ENCODE results near the gene BMP4. TPM values are rescaled to one million over a fixed set of nuclear protein-coding genes. Genes with fewer than 3 reads are reported as not detected.

Gene BMP4
- total and polyA plus RNA-seq, 2 of the 13 experiments (the other 11 are each of a cell fraction or from before 2014, with no cell fraction given), result 56.4 to 169 TPM

DNA sequence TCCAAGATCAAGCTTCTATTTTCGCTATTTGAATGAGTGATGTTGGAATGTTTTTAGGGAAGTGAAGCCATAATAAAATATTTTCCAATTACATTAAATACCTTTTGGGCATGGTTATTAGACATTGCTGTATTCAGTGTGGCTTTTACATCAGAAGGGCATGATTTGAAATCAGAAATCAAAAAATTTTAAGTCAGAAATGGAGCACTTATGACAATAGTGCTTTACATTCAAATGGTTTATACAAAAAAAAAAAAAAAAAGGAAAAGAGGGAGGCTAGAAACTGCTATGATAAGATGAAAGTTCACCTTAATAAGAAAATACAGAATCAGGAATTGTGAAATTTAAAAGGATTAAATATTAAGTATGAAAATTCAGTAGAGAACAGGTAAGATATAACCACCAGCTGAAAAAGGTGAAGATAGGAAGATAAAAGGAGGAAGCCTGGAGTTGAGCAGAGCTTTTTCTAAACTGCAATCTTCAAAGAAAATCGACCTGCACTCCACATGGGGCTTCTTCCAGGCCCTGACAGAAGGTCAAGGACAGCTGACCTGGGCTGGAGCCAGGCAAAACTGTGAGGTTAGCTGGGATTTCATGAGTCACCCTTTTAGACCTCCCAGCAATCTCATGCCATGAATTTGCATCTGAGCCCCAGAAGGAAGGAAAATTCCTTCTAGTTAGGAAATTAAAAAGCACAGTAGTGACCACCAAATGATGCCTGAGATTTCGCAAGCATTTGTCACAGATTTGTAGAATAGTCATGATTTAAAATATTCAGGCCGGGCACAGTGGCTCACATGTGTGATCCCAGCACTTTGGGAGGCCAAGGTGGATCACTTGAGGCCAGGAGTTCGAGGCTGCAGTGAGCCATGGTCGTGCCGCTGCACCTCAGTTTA, 23.4 kb upstream of the BMP4 start (continued):
- TF ChIP-seq STAG1 (CRISPR knock-in tag; IDR thresholded peaks at IDR 0.05) (peak; percentile 31), KDM5A (IDR thresholded peaks at IDR 0.05; ENCODE audit: borderline replicate concordance, low read length) (0 out of 2 replicates have a peak, but pooled peaks have one; percentile 26), ZNF501 (CRISPR knock-in tag; IDR thresholded peaks at IDR 0.05) (0 out of 2 replicates have a peak, but pooled peaks have one; percentile 25), ZSCAN31 (CRISPR knock-in tag; IDR thresholded peaks at IDR 0.05; ENCODE audit: low read depth) (no peak), NFRKB (IDR thresholded peaks at IDR 0.05) (no peak), ZNF296 (CRISPR knock-in tag; conservative IDR thresholded peaks at IDR 0.05) (no peak), ZNF34 (CRISPR knock-in tag; IDR thresholded peaks at IDR 0.05; ENCODE audit: borderline replicate concordance) (no peak), HNRNPLL (IDR thresholded peaks at IDR 0.05; ENCODE audit: low read depth, low read length, poor library complexity, severe bottlenecking) (no peak), SRF (IDR thresholded peaks at IDR 0.05; ENCODE audit: low read depth, low read length) (no peak), SMARCC2 (IDR thresholded peaks at IDR 0.05) (no peak), FIP1L1 (IDR thresholded peaks at IDR 0.05; ENCODE audit: borderline replicate concordance, insufficient read depth, low read depth, low read length) (no peak), SALL1 (CRISPR knock-in tag; IDR thresholded peaks at IDR 0.05) (peak; percentile 97), ZNF101 (CRISPR knock-in tag; IDR thresholded peaks at IDR 0.05; ENCODE audit: borderline replicate concordance, low read depth) (no peak), E2F2 (CRISPR knock-in tag; IDR thresholded peaks at IDR 0.05; ENCODE audit: borderline replicate concordance) (no peak), ZNF558 (CRISPR knock-in tag; IDR thresholded peaks at IDR 0.05; ENCODE audit: borderline replicate concordance) (no peak), ZNF44 (CRISPR knock-in tag; IDR thresholded peaks at IDR 0.05) (no peak), POLR2G (IDR thresholded peaks at IDR 0.05; ENCODE audit: low read depth, low read length) (no peak), JARID2 (CRISPR knock-in tag; IDR thresholded peaks at IDR 0.05; ENCODE audit: insufficient replicate concordance) (no peak), FOXO1 (CRISPR knock-in tag; IDR thresholded peaks at IDR 0.05) (peak; percentile 58), PHF5A (CRISPR knock-in tag; IDR thresholded peaks at IDR 0.05; ENCODE audit: low read depth, unreplicated experiment) (no peak), RBM22 (optimal IDR thresholded peaks at IDR 0.05; ENCODE audit: low read length) (no peak), KDM5B (CRISPR knock-in tag; IDR thresholded peaks at IDR 0.05; ENCODE audit: borderline replicate concordance) (no peak), SMYD3 (CRISPR knock-in tag; IDR thresholded peaks at IDR 0.05) (no peak), MAFF (IDR thresholded peaks at IDR 0.05; ENCODE audit: low read depth, low read length) (peak; percentile 67; the same call in 1 of the 2 replicates), ZNF772 (CRISPR knock-in tag; IDR thresholded peaks at IDR 0.05) (no peak)
- TF ChIP-seq, protein P1, sequence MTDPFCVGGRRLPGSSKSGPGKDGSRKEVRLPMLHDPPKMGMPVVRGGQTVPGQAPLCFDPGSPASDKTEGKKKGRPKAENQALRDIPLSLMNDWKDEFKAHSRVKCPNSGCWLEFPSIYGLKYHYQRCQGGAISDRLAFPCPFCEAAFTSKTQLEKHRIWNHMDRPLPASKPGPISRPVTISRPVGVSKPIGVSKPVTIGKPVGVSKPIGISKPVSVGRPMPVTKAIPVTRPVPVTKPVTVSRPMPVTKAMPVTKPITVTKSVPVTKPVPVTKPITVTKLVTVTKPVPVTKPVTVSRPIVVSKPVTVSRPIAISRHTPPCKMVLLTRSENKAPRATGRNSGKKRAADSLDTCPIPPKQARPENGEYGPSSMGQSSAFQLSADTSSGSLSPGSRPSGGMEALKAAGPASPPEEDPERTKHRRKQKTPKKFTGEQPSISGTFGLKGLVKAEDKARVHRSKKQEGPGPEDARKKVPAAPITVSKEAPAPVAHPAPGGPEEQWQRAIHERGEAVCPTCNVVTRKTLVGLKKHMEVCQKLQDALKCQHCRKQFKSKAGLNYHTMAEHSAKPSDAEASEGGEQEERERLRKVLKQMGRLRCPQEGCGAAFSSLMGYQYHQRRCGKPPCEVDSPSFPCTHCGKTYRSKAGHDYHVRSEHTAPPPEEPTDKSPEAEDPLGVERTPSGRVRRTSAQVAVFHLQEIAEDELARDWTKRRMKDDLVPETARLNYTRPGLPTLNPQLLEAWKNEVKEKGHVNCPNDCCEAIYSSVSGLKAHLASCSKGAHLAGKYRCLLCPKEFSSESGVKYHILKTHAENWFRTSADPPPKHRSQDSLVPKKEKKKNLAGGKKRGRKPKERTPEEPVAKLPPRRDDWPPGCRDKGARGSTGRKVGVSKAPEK (CRISPR knock-in tag; IDR thresholded peaks at IDR 0.05; ENCODE audit: borderline replicate concordance), result no peak

All from HepG2 (cell line).